SK-N-SH (cell line): ENCODE measurements around the gene EXOC1L. TPM values are rescaled to one million over a fixed set of nuclear protein-coding genes. Genes with fewer than 3 reads are reported as not detected.

Experiments used
- CTCF ChIA-PET: fragments of 300-600, 350-600 bp; formaldehyde crosslinking; extraction: SDS; loops from one replicate; lab custom pipeline; 2021; lab: Yijun Ruan, JAX
- POLR2A ChIA-PET: fragments of 350-600 bp; sonication (Branson Sonifier 250); formaldehyde crosslinking; extraction: SDS; loops from one replicate; lab custom pipeline; 2020; ENCODE audit warnings: antibody characterized with exemption, inconsistent platforms; lab: Yijun Ruan, JAX
- DNase-seq: peaks from one replicate; pipeline ENCODE4 v3.0.0; 2012
- H2AFZ ChIP-seq: fragments of 200-600 bp; sonication (generic); 2 replicates; pipeline ENCODE4 v1.8.1; 2016; ENCODE audit warnings: antibody characterized with exemption, mild to moderate bottlenecking, low read depth
- H3F3A ChIP-seq: fragments of 200-600 bp; sonication (generic); replicated peaks from 2 replicates; pipeline ENCODE3; 2016; ENCODE audit warnings: antibody characterized with exemption, mild to moderate bottlenecking; ENCODE audit not compliant: insufficient read depth
- H3K27ac ChIP-seq, 2 experiments: fragments of 200-500 bp in 1 of 2; fragments of 200-600 bp in 1 of 2; sonication (Bioruptor generic) in 1 of 2; sonication (generic), shearing (Covaris generic) in 1 of 2; 2 replicates each; pipeline versions ENCODE4 v1.5.1 to v1.6.1; 2014 to 2016; ENCODE audit warnings: low read depth in 2 of 2, inconsistent platforms in 1 of 2, low read length in 1 of 2, mild to moderate bottlenecking in 1 of 2, mixed read lengths in 1 of 2
- H3K27me3 ChIP-seq: fragments of 200-600 bp; sonication (generic), shearing (Covaris generic); 2 replicates; pipeline ENCODE4 v1.6.1; 2016; ENCODE audit warnings: mixed run types; ENCODE audit not compliant: insufficient read depth
- H3K36me3 ChIP-seq, 2 experiments: fragments of 200-500 bp in 1 of 2; fragments of 200-600 bp in 1 of 2; sonication (Bioruptor generic) in 1 of 2; sonication (generic) in 1 of 2; replicated peaks in 1 of 2; 2 replicates each; pipeline versions ENCODE3 to v1.5.1; 2014 to 2016; ENCODE audit warnings: low read length in 1 of 2, mild to moderate bottlenecking in 1 of 2; ENCODE audit not compliant: insufficient read depth in 2 of 2, control insufficient read depth in 1 of 2
- H3K4me1 ChIP-seq, 2 experiments: fragments of 200-500 bp in 1 of 2; fragments of 200-600 bp in 1 of 2; sonication (Bioruptor generic) in 1 of 2; sonication (generic), shearing (Covaris generic) in 1 of 2; 2 replicates each; pipeline versions ENCODE4 v1.5.1 to v1.6.1; 2014 to 2016; ENCODE audit warnings: low read depth in 1 of 2, low read length in 1 of 2, mixed run types in 1 of 2; ENCODE audit not compliant: insufficient read depth in 2 of 2, control insufficient read depth in 1 of 2
- H3K4me2 ChIP-seq: fragments of 200-600 bp; sonication (generic), shearing (Covaris generic); 2 replicates; pipeline ENCODE4 v1.6.1; 2017; ENCODE audit warnings: mixed run types
- H3K4me3 ChIP-seq, 2 experiments: fragments of 200-500 bp in 1 of 2; fragments of 200-600 bp in 1 of 2; sonication (Bioruptor generic) in 1 of 2; sonication (generic), shearing (Covaris generic) in 1 of 2; 2 replicates each; pipeline versions ENCODE4 v1.5.1 to v1.8.1; 2014 to 2016; ENCODE audit warnings: low read depth in 2 of 2, inconsistent platforms in 1 of 2, low read length in 1 of 2, mild to moderate bottlenecking in 1 of 2, mixed read lengths in 1 of 2, moderate library complexity in 1 of 2
- H3K79me2 ChIP-seq: fragments of 200-600 bp; sonication (generic); 2 replicates; pipeline ENCODE4 v1.8.1; 2017; ENCODE audit warnings: mild to moderate bottlenecking; ENCODE audit not compliant: insufficient read depth
- H3K9ac ChIP-seq: fragments of 200-600 bp; sonication (generic); 2 replicates; pipeline ENCODE4 v1.6.1; 2017; ENCODE audit warnings: mixed run types
- H3K9me2 ChIP-seq: fragments of 200-600 bp; sonication (generic); 2 replicates; pipeline ENCODE4 v1.6.1; 2017; ENCODE audit warnings: mixed run types
- H3K9me3 ChIP-seq: fragments of 200-600 bp; sonication (generic); 2 replicates; pipeline ENCODE4 v1.6.1; 2017; ENCODE audit warnings: mixed run types, mild to moderate bottlenecking, moderate library complexity
- H4K20me1 ChIP-seq: fragments of 200-600 bp; sonication (generic); 2 replicates; pipeline ENCODE4 v1.6.1; 2017; ENCODE audit warnings: mild to moderate bottlenecking, mixed run types; ENCODE audit not compliant: insufficient read depth
- ELF1 ChIP-seq: IDR thresholded peaks from 2 replicates; pipeline ENCODE4 v1.4.0; 2012
- FOXJ3 ChIP-seq: sonication (generic); formaldehyde crosslinking; IDR thresholded peaks from 2 replicates; pipeline ENCODE4 v1.5.1; 2020; ENCODE audit warnings: mild to moderate bottlenecking, missing genetic modification reagents
- MEF2A ChIP-seq: IDR thresholded peaks from 2 replicates; pipeline ENCODE4 v1.4.0; 2012; ENCODE audit warnings: low read depth, borderline replicate concordance
- MXI1 ChIP-seq: IDR thresholded peaks from 2 replicates; pipeline ENCODE4 v1.6.1; 2012; ENCODE audit warnings: mild to moderate bottlenecking, low read depth, low read length, improper control_type of control experiment
- NRF1 ChIP-seq: IDR thresholded peaks from 2 replicates; pipeline ENCODE4 v1.6.1; 2012; ENCODE audit warnings: low read depth, mild to moderate bottlenecking, low read length
- POLR2AphosphoS5 ChIP-seq: IDR thresholded peaks from 2 replicates; pipeline ENCODE4 v1.6.1; 2012; ENCODE audit warnings: low read depth, low read length
- RAD21 ChIP-seq: IDR thresholded peaks from 2 replicates; pipeline ENCODE4 v1.6.1; 2012; ENCODE audit warnings: mild to moderate bottlenecking, low read length
- RCOR1 ChIP-seq: fragments of 150-350 bp; IDR thresholded peaks from 2 replicates; pipeline ENCODE4 v1.6.1; 2017; ENCODE audit warnings: antibody characterized with exemption, low read length
- SIN3A ChIP-seq: IDR thresholded peaks from 2 replicates; pipeline ENCODE4 v1.6.1; 2012; ENCODE audit warnings: low read depth, mild to moderate bottlenecking, low read length, moderate library complexity, borderline replicate concordance
- SMC3 ChIP-seq: IDR thresholded peaks from 2 replicates; pipeline ENCODE4 v1.6.1; 2012; ENCODE audit warnings: low read depth, low read length, improper control_type of control experiment
- YY1 ChIP-seq: IDR thresholded peaks from 2 replicates; pipeline ENCODE4 v1.4.0; 2012; ENCODE audit warnings: low read depth, mild to moderate bottlenecking
- WGBS: methylation state at CpG from one replicate; pipeline ENCODE4 v1.1.6; 2017; ENCODE audit warnings: low lambda C conversion rate; 5-methylcytosine and 5-hydroxymethylcytosine counted together
- polyA plus RNA-seq, 3 experiments: library from polyadenylated mRNA; depleted of rRNA; stranded (reverse); fragments of >200 nt; gene quantifications; 2 replicates each; pipeline ENCODE4 v1.2.3, GENCODE V29; 2012
- TF ChIP-seq, protein P1 (sequence below): IDR thresholded peaks from 2 replicates; pipeline ENCODE4 v1.4.0; 2012; ENCODE audit warnings: low read depth, borderline replicate concordance
- TF ChIP-seq, protein P2 (sequence below): fragments of 200-600 bp; sonication (generic); IDR thresholded peaks from 2 replicates; pipeline ENCODE4 v1.6.1; 2017; ENCODE audit warnings: antibody characterized with exemption, mild to moderate bottlenecking, moderate library complexity
- TF ChIP-seq, protein P3 (sequence below): fragments of 150-350 bp; IDR thresholded peaks from 2 replicates; pipeline ENCODE4 v1.6.1; 2016; ENCODE audit warnings: mild to moderate bottlenecking, low read depth, low read length
- TF ChIP-seq, protein P4 (sequence below): IDR thresholded peaks from 2 replicates; pipeline ENCODE4 v1.6.1; 2012; ENCODE audit warnings: mild to moderate bottlenecking, low read depth, low read length, moderate library complexity

EXOC1L gene
- polyA plus RNA-seq, 1 of the 3 experiments (the other 2 are of a cell fraction), result not detected

DNA sequence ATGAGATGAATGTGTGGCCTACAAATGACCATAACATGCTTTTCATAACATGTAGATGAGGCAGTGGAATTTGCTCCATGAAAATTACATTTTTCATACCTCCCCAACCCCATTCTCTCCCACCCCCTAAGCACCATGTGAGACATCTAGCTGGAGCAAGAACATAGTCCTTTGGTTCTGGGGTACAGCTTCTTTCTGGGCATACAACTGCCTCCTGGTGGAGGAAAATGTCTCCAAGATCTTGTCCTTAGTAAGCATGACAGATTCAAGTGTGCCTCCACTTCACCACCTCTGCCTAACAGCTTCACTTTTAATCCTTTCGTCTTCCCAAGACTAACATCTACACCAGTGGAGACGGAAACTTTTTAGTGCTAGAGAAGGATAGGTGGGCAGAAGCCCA, 8.0 kb downstream of the EXOC1L start:
- H3K4me1 ChIP-seq, result no peaks in the 10 kb centered on the region
- POLR2A ChIA-PET, result no interaction called here

More for the DNA sequence above, 8.0 kb downstream of the EXOC1L start:
- H3K36me3 ChIP-seq, result no peaks in the 10 kb centered on the region
- no peaks in the 10 kb centered on the region for H3K79me2 ChIP-seq
- DNase-seq, result no peak
- no peaks in the 10 kb centered on the region for H3K27me3 ChIP-seq
- no peaks in the 10 kb centered on the region for H3K9me2 ChIP-seq
- no peaks in the 10 kb centered on the region for H3K9me3 ChIP-seq
- H3F3A ChIP-seq, result no peaks in the 10 kb centered on the region
- H2AFZ ChIP-seq, result no peak overlapping the region
- no peak overlapping the region for H3K27ac ChIP-seq
- H3K9ac ChIP-seq, result no peak overlapping the region
- CTCF ChIA-PET, result interaction anchor here (1.3 kb wide), 1 partner anchor 39 kb away, joined by 3 read pairs; no protein-coding TSS in a partner anchor
- 40% methylated on average over 2 of the region's 2 CpGs for WGBS
- no peak overlapping the region for H3K4me2 ChIP-seq
- no peaks in the 10 kb centered on the region for H4K20me1 ChIP-seq
- TF ChIP-seq, protein P1, sequence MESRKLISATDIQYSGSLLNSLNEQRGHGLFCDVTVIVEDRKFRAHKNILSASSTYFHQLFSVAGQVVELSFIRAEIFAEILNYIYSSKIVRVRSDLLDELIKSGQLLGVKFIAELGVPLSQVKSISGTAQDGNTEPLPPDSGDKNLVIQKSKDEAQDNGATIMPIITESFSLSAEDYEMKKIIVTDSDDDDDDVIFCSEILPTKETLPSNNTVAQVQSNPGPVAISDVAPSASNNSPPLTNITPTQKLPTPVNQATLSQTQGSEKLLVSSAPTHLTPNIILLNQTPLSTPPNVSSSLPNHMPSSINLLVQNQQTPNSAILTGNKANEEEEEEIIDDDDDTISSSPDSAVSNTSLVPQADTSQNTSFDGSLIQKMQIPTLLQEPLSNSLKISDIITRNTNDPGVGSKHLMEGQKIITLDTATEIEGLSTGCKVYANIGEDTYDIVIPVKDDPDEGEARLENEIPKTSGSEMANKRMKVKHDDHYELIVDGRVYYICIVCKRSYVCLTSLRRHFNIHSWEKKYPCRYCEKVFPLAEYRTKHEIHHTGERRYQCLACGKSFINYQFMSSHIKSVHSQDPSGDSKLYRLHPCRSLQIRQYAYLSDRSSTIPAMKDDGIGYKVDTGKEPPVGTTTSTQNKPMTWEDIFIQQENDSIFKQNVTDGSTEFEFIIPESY, result no peak
- no peak for TF ChIP-seq NRF1
- no peak for TF ChIP-seq SIN3A
- TF ChIP-seq, protein P2, sequence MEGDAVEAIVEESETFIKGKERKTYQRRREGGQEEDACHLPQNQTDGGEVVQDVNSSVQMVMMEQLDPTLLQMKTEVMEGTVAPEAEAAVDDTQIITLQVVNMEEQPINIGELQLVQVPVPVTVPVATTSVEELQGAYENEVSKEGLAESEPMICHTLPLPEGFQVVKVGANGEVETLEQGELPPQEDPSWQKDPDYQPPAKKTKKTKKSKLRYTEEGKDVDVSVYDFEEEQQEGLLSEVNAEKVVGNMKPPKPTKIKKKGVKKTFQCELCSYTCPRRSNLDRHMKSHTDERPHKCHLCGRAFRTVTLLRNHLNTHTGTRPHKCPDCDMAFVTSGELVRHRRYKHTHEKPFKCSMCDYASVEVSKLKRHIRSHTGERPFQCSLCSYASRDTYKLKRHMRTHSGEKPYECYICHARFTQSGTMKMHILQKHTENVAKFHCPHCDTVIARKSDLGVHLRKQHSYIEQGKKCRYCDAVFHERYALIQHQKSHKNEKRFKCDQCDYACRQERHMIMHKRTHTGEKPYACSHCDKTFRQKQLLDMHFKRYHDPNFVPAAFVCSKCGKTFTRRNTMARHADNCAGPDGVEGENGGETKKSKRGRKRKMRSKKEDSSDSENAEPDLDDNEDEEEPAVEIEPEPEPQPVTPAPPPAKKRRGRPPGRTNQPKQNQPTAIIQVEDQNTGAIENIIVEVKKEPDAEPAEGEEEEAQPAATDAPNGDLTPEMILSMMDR, result no peak
- TF ChIP-seq RCOR1, result no peak
- TF ChIP-seq YY1, result no peak
- TF ChIP-seq SMC3, result no peak
- TF ChIP-seq MEF2A, result no peak
- TF ChIP-seq, protein P3, sequence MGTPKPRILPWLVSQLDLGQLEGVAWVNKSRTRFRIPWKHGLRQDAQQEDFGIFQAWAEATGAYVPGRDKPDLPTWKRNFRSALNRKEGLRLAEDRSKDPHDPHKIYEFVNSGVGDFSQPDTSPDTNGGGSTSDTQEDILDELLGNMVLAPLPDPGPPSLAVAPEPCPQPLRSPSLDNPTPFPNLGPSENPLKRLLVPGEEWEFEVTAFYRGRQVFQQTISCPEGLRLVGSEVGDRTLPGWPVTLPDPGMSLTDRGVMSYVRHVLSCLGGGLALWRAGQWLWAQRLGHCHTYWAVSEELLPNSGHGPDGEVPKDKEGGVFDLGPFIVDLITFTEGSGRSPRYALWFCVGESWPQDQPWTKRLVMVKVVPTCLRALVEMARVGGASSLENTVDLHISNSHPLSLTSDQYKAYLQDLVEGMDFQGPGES, result no peak
- TF ChIP-seq POLR2AphosphoS5, result no peak
- no peak for TF ChIP-seq RAD21
- no peak for TF ChIP-seq FOXJ3
- TF ChIP-seq, protein P4, sequence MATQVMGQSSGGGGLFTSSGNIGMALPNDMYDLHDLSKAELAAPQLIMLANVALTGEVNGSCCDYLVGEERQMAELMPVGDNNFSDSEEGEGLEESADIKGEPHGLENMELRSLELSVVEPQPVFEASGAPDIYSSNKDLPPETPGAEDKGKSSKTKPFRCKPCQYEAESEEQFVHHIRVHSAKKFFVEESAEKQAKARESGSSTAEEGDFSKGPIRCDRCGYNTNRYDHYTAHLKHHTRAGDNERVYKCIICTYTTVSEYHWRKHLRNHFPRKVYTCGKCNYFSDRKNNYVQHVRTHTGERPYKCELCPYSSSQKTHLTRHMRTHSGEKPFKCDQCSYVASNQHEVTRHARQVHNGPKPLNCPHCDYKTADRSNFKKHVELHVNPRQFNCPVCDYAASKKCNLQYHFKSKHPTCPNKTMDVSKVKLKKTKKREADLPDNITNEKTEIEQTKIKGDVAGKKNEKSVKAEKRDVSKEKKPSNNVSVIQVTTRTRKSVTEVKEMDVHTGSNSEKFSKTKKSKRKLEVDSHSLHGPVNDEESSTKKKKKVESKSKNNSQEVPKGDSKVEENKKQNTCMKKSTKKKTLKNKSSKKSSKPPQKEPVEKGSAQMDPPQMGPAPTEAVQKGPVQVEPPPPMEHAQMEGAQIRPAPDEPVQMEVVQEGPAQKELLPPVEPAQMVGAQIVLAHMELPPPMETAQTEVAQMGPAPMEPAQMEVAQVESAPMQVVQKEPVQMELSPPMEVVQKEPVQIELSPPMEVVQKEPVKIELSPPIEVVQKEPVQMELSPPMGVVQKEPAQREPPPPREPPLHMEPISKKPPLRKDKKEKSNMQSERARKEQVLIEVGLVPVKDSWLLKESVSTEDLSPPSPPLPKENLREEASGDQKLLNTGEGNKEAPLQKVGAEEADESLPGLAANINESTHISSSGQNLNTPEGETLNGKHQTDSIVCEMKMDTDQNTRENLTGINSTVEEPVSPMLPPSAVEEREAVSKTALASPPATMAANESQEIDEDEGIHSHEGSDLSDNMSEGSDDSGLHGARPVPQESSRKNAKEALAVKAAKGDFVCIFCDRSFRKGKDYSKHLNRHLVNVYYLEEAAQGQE, result no peak
- no peak for TF ChIP-seq MXI1
- no peak for TF ChIP-seq ELF1
- TF ChIP-seq, all 33 proteins: peak for 0
- no peak overlapping the region for H3K4me3 ChIP-seq
